ENCODE results near the gene TRAK2. TPM values are rescaled to one million over a fixed set of nuclear protein-coding genes. Genes with fewer than 3 reads are reported as not detected.

Gene TRAK2
- total and polyA plus RNA-seq, 2 of the 13 experiments (the other 11 are each of a cell fraction or from before 2014, with no cell fraction given), result 7.7 to 21.0 TPM

- TF ChIP-seq ZNF18 (CRISPR knock-in tag; IDR thresholded peaks at IDR 0.05; ENCODE audit: insufficient replicate concordance) (no peak), ZNF784 (CRISPR knock-in tag; IDR thresholded peaks at IDR 0.05; ENCODE audit: borderline replicate concordance) (no peak), AKAP8 (CRISPR knock-in tag; IDR thresholded peaks at IDR 0.05) (no peak; the same call in 1 of the 2 replicates), ZNF563 (CRISPR knock-in tag; IDR thresholded peaks at IDR 0.05) (peak; percentile 97), RNF219 (CRISPR knock-in tag; IDR thresholded peaks at IDR 0.05) (peak; percentile 62; the same call in 1 of the 2 replicates), ZBTB7A (CRISPR knock-in tag; IDR thresholded peaks at IDR 0.05) (peak; percentile 66; the same call in 1 of the 2 replicates), SAP130 (CRISPR knock-in tag; IDR thresholded peaks at IDR 0.05; ENCODE audit: low read depth) (peak; percentile 97), MYC (CRISPR knock-in tag; IDR thresholded peaks at IDR 0.05; ENCODE audit: borderline replicate concordance) (no peak; the same call in 1 of the 2 replicates), E2F1 (CRISPR knock-in tag; IDR thresholded peaks at IDR 0.05) (peak; percentile 54; the same call in 1 of the 2 replicates), MTF1 (CRISPR knock-in tag; IDR thresholded peaks at IDR 0.05) (no peak), ATF6 (CRISPR knock-in tag; conservative IDR thresholded peaks at IDR 0.05) (no peak; the same call in 1 of the 2 replicates), MAFG (CRISPR knock-in tag; IDR thresholded peaks at IDR 0.05) (no peak), NCOR1 (IDR thresholded peaks at IDR 0.05; ENCODE audit: borderline replicate concordance, low read length) (peak; percentile 49; the same call in 1 of the 2 replicates), KDM2A (CRISPR knock-in tag; IDR thresholded peaks at IDR 0.05; ENCODE audit: borderline replicate concordance, low read depth) (peak; percentile 90), TRIM24 (CRISPR knock-in tag; IDR thresholded peaks at IDR 0.05) (no peak), ZNF724P (CRISPR knock-in tag; IDR thresholded peaks at IDR 0.05; ENCODE audit: borderline replicate concordance) (peak; percentile 82), SP2 (CRISPR knock-in tag; IDR thresholded peaks at IDR 0.05) (peak; percentile 62), CENPX (CRISPR knock-in tag; IDR thresholded peaks at IDR 0.05) (no peak)
Measured at GRCh38 chr2:201451292-201452057, at the start of gene TRAK2, which contains the start of gene STRADB (continued).

All from HepG2 (cell line).